Activated naive CD4-positive, alpha-beta T cell (primary cell): ENCODE data around the gene COX6B2.
A peak's percentile ranks its signal among the peaks of the same experiment; 100 is the strongest.

Experiments
- DNase-seq, 4 experiments: peaks; one replicate each; lab custom pipeline; 2025; lab: John Stamatoyannopoulos, UW

COX6B2 gene

DNA sequence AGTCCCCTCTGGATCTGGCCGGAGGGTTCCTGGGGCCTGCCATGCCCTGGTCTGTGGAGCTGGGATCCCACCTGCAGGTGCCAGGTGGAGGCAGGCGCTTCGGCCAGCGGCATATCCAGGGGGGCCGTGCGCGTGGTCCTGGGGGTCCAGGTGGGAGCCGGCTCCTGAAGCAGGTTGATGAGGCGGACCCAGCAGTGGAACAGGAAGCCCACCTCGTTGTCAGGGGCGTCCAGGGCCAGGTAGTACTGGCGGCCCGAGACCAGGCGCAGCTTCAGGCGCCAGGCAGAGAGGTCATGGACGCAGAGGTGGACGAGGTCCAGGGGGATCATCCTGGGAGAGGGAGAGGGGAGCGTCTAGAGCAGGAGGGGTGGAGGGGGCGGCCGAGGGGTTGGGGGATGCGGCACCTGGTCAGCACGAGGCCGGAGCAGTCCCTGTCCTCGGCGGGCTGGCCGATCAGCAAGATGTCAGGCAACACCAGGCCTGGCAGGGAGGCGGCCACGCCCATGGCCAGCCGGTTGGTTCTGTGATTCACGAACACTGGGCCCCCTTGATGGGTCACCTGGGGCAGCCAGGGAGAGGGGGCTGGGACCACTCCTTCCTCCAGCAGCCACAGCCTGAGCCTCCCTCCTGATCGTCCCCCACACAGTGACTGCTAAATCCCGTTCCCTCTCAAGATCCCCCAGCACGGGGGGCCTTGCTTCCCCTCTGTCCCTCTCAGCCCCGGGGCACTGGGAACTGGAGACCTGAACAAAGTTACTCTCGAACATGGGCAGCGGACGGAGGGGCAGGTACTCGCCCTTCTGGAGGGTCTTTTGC lies 7.9 kb upstream of the COX6B2 start:
- no peak for DNase-seq

DNA sequence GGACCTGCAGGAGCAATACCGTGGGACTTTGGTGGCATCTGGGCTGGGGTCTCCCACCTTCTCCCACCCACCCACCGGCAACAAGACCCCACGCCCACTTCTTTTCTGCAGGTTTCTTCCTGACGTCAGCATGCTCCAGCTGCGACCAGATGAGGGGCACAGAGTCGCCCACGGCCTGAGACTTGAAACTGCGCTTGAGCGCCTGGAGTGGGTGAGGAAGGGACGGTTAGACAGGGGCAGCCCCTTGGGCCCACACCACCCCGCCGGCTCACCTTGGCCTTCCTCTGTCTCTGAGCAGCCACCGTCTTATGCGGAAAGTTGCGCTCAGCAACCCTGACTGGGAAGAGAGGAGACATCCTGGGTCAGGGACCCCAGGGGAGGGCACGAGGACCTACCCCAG lies 6.4 kb upstream of the COX6B2 start:
- DNase-seq = no peak

DNA sequence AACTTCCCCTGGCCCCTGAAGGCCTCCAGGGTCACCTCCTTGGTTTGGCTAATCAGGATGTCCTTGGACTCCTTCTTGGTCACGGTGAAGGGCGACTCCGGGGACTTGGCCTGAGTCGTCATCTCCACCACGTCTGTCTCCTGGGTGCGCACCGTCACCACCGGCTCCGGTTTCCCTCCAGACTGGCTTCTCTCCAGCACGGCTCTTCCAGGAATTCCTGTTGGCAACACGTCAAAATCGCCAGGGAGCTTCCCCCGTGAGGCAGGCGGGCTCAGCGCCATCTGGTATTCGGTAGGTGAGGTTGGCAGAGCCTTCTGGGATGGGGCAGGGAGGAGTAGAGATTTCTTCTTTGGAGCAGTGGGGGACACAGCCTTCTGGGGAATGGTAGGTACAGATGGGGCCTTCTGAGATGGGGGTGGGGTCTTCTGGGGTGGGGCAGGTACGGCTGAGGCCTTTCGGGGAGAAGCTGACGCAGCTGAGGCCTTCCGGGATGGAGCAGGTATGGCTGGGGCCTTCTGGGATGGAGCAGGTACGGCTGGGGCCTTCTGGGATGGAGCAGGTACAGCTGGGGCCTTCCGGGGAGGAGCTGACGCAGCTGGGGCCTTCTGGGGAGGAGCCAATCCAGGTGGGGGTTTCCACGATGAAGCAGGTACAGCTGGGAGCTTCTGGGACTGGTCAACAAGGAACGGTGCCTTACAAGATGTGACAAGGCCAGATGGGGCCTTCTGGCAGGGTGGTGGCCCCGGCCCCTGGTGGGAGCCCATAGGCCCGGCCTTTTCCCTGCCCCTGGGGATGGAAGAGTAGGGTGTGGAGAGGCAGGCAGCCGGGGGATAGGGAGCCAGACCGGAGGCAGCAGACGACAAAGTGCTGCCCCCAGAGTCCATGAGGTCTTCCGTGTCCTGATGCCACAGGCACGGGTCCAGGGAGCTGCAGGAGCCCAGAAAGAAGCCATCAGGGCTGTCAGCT lies 4.7 kb upstream of the COX6B2 start:
- DNase-seq = no peak

DNA sequence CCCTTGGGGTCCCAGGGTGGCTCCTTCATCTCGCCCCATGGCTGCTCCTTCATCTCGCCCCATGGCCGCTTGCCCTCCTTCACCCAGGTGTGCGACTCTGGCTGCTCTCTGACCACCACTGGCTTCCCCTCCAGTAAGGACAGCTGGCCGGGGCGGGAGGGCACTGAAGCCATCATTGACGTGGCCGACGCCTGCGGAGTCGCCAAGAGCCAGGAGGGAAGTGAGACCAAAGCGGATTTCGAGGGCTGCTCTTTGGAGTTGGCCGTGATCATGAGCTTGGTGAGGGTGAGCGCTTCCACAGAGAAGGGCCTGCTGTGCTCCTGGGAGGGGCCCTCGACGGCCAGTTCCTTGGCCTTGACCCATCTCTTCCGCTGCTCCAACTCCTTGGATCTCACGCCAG lies 4.0 kb upstream of the COX6B2 start:
- no peak for DNase-seq

DNA sequence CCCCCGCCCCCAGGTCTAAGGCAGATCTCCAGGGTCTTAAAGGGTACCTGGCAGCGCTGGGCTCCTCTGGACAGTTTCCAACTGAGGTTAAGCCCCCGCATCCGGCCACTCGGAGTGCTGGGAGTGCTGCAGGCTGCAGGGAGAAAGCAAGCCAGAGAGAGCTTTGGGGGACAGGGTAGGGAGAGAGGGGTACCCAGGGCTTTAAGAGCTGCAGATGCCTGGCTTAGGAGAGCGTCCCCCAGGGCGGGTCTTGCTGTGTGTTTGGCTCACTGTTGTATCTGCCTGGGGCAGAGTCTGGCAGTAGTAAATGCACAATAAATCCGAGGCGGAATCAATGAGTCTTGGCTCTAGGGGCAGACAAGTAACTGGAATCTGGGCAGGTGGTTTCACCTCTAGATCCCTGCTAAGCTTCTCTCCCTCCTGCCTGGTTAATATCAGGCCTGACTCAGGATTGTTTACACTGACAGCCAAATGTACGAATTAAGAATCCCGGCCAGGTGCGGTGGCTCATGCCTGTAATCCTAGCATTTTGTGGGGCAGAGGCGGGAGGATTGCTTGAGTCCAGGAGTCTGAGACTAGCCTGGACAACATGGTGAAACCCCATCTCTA lies 798 bp upstream of the COX6B2 start:
- no peak for DNase-seq

DNA sequence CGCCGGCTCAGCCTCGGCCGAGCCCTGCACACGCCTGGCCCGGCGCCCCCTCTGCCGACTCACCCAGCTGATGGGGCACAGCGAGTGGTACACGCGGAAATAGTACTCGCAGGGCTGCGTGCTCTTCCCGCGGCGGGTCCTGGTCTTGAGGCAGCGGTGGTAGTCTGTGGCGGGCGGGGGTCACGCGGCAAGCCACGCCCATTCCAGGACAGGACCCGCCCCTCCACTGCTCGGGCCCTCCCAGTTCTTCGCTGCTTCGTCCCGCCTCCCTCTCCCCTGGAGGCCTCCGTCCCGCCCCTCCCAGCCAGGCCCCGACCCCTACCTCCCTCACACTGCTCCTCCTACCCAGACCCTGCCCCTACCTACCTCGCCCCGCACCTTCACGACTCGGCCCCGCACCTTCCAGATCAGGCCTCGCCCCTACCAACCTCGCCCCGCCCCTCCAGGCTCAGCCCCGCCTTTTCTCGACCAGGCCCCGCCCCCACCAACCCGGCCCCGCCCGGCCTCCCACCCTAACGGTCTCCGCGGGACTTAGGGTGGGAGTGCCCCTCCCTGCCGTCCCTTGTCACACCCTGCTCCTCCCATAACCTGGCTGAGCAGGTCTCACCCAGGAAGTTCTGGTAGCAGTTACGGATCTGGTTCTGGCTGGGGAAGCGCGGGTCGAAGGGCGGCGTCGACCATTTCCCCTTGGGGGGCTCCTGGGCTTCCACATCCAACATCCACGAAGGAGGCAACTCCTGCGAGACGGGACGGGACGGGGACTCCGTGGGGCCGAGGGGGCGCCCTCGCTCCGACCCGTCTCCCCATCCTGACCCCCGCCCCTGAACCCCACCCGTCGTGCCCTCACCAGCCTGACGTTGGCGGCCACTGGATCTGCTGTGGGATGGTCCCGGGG lies 469 bp downstream of the COX6B2 start:
- peak; percentile 22 to 55 (median 36) for DNase-seq

DNA sequence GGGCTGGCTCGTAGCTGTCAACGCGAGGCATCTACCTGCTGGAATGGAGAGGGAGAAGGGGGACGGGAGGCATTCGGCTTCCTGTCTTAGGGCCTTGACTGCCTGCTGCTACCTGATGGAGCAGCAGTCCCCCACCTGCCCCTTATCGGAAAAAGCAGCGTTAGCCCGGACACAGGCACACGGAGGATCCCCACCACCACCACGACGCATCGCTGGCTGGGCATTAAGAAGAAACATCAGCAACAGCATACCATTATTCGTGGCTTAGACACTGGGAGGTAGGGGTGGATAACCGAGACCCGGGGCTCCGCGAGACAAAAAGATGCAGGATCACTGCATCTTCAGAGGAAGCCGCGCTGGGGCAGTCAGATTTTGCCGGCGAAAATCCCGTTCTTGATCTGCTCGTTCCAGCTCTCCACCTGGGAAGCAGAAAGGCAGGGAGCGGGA lies 1.1 kb downstream of the COX6B2 start:
- no peak for DNase-seq

DNA sequence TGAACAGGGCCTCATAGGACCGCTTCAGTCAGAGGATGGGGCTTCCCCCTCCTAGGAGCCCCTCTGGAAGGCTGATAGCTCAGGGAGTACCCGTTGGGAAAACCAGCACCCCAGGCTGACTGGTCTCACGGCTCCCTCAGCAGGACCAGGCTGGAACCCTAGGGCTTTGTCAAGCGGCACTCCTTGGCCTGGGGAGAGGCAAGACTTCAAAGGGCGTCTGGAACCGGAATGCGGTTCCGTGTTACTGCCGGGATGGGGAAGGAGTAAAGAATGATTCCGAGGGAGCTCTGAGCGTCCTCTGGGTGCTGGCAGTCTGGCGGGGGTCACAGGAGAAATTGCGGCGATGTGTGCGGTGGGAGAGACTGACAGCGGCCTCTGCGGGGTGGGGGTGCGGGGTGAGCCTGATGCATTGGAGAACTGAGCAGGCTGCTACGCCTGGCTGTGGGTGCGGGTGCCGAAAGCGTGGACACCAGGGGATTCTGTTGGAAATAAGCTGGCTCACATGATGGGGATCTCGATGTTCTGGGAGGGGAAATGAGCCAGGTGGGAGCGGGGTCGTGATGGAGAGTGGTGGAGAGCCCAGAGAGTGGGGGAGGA lies 1.9 kb downstream of the COX6B2 start:
- no peak for DNase-seq

DNA sequence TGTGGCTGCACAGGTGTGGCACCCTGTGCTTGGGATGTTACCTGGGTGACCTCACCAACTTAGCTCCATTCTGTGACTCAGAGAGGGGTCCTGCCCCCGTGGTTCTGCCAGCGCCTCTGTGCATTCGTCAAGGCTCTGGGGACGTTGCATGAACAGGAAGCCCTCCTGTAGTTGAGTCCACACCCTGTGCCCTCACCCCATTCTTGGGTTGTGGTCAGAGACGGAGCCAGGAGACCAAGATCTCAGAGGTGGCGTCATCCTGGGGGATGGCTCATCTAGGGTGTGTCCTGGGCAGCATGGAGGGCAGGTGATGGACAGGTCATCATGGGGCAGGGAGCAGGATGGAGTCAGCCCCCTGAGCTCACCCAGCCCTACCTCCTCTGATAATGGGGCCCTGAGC lies 2.5 kb downstream of the COX6B2 start:
- DNase-seq = no peak

DNA sequence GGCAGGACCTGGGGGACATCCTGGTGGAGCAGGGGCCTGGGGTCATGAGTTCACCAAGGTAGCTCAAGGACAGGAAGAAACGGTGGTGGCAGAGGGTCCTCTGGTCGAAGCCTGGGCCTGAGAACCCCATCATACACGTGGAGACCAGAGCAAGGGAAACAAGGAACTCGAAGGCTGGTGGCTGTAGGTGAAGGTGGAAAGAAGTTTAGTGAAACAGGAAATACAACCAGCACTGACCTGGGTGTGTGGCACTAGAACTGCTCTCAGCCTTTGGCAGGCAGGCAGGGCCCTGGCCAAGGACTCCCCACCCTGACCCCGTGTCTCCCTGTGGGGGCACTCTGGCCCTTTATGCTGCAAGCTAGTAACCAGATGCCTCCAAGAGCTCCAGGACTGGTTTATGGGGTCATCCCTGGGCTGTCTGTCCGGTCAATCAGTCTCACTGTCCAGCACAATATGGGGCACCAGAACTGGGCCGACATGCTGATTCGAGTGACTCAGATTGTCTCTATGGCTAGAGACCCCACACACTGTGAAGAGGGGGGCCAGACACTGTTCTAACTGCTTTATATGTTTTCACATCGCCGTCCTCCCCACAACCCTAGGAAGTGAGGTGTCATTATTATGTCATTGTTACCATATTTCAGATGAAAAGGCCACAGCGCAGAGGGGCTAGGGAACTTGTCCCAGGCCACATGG lies 3.8 kb downstream of the COX6B2 start:
- no peak for DNase-seq

DNA sequence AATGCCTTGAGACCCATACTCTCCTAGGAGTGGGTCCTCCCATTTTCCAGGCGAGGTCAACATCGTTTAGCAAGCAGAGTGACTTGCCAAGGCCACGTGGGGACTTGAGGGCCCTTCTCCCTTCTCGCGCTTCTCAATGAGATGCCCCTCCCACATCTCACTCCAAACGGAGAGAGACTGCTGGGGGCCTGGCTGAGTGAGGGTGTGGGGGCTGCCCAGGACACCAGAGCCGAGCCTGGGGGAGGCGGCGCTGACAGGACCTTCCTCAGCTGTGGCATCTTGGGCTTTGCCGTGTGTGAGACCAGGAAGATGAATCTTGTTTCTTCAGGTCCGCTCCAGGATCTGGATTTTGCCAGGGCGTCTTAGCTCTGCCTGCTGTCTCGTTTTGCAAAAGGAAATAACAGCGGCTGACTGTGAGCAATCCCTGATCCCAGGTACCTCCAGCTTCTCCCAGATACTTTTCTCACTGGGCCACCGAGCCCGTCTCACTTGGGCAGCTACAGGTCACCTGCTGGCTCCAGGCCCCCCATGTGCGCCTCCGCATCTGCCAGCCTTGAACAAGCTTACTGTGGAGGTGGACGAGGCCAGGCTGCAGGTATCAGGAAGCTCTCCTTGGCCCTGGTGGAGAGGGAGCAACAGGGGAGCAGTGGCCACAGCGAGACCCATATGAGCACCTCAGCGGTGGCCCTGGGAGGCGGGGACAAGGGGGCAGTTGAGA lies 6.0 kb downstream of the COX6B2 start:
- DNase-seq = no peak

DNA sequence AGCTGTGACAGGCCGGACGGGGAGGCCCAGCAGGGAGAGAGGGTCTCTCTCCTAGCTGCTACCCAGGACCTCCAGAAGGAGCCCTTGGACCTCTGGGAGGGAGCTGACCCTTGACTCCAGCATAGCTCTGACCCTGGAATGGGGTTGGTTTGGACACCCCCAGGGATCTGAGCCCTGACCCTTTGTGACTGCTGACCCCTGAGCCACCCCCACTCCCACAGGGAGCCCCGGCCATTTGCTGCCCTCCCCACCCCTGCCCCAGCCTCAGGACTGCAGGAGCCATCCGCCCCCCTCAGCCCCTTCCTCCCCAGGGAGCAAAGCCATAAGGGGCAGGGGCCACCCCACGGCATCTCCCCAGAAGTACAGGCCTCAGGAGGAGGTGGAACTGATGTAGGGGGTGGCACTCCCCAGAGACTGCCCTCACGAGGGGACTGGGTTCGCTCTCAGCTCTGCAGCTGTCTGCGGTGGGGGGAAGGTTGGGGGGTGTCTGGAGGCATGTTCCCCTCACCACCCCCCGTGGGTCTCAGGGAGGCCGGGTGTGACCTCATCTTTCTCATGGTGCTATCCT lies 7.0 kb downstream of the COX6B2 start:
- DNase-seq = no peak

DNA sequence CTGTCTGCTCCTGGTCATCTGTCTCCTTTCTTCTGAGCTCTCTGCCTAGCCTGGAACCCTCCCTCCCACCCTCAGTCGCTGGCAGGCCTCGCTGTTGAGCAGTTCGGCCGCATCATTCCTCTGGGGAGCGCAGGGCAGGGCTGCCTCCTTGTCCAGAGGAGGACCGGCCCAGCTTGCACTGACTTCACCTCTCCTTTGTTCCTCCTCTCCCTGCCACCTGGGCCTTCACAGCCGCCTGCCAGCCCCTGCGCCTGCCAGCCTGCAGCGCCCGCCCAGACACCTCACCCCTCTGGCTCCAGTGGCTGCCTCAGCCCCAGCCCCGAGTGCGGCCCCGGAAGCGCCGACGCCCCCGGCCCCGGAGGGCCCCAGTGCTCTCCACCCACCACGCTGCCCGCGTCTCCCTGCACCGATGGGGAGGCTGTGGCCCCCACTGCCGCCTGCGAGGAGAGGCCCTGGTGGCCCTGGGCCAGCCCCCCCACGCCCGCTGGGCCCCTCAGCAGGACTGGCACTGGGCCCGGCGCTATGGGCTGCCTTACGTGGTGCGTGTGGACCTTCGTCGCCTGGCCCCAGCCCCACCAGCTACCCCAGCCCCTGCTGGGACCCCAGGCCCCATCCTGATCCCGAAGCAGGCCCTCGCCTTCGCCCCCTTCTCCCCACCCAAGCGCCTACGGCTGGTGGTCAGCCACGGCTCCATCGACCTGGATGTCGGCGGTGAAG lies 7.6 kb downstream of the COX6B2 start:
- DNase-seq = no peak

DNA sequence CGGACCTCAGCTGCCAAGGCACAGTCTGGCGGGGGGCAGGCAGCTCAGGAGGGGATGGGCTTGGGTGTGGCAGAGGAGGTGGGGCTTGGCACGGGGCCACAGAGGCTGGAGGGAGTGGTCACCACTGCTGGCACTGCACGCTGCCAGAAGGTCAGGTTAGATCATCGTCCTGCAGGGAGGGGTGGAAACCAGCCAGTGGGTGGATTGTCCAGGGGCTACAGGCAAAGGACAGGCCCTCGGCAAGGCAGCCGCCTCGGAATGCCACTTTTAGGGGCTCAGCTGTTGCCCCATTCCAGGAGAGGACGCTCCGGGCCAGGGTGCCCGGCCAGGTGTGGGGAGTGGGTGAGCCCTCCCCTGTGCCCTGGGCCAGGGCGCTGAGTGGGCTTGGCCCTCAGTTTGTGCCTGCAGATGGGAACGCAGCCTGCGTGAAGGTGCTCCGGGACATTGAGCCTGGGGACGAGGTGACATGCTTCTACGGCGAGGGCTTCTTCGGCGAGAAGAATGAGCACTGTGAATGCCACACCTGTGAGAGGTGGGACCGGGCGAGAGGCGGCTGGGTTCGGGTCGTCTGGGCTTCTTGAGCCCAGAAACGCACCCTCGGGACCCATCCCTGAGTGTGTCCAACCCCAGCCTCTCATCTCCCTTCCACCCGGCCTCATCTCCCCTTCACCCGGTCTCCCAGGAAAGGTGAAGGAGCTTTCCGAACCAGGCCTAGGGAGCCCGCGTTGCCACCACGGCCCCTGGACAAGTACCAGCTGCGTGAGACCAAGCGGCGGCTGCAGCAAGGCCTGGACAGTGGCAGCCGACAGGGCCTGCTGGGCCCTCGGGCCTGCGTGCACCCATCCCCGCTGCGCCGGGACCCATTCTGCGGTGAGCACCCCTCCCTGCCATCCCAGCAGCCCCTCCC lies 8.4 kb downstream of the COX6B2 start:
- no peak for DNase-seq

DNA sequence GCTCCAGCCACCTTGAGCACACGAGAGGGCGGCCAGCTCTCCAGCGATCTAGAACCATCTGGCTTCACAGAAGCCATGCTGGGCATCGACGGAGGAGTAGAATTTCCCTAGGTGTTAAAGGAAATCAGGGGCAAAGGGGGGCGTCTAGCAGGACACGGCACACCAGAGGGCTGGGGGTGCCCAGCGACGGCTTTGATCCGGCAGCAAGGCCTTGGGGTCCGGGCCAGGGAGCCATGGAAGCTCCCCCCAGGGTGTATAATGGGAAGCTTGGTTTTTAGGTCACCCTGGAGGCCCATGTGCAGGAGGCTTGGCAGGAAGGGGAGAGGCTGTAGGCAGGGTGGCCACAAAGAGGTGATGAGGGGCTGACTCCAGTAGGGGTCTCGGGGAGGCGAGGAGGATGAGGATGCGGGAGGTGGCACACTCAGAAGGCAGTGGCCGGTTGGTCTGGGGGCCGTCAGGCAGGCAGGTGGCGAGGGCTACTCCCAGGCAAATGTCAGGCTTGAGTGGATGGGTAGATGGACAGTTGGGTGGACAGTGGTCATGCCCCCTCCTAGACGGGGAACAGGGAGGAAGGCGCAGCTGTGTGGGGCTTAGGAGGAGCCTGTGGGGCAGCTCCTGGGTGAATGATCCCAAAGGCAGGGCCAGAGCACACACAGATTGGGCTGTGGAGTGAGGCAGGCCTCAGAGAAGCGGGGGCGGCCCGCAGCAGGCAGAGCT lies 9.3 kb downstream of the COX6B2 start:
- no peak for DNase-seq

DNA sequence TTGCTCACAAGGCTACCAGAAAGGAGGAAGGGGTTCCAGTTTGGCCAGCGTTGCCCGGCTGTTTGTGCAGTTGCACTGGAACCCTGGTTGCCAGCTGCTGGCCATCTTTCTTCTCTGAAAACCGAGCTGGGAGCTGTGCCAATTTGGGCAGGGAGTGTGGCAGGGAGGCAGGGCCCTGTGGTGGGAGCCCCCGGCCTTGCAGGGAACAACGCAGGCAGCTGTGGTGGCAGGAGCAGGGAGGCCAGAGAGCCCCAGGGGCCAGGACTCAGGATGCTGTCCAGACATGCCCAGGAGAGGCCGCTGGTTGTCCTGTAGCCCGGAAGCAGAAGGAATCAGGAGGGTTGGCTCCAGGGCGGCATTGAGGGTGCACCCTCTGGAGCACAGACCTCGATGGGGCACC lies 10.1 kb downstream of the COX6B2 start:
- DNase-seq = no peak
